IMR-90 (cell line): ENCODE data around the gene ODF2. TPM values are rescaled to one million over a fixed set of nuclear protein-coding genes. Genes with fewer than 3 reads are reported as not detected.
"Not testable (repeated sequence)": the region's sequence is repeated elsewhere in the genome, so short reads cannot be mapped to it uniquely, and the experiment has no call there.

ENCODE experiments used
- ATAC-seq: fragments of 200-7000 bp; cut with Tn5 transposase; 2 replicates; pipeline ENCODE4 v1.9.1; 2020; ENCODE audit warnings: low read depth, mild to moderate bottlenecking, moderate library complexity
- BruUV-seq: library from RNA; stranded (reverse); fragments of 400-500 nt; replicated peaks from 2 replicates; lab custom pipeline; 2021; lab: Mats Ljungman, UMichigan
- CTCF ChIA-PET: fragments of 300-600 bp; formaldehyde crosslinking; extraction: SDS; loops from one replicate; lab custom pipeline; 2021; ENCODE audit warnings: antibody characterized with exemption; lab: Yijun Ruan, JAX
- POLR2A ChIA-PET: fragments of 300-600 bp; sonication (Branson Sonifier 250); formaldehyde crosslinking; loops from one replicate; lab custom pipeline; 2022; ENCODE audit warnings: antibody characterized with exemption; ENCODE audit not compliant: unreplicated experiment; lab: Charles Lee
- DNase-seq: peaks from one replicate; pipeline ENCODE4 v3.0.0; 2013
- H2AFZ ChIP-seq: replicated peaks from 2 replicates; pipeline ENCODE3; 2013; ENCODE audit warnings: low read length, mild to moderate bottlenecking; ENCODE audit not compliant: poor library complexity
- H2AK5ac ChIP-seq: 2 replicates; pipeline ENCODE4 v1.6.1; 2013; ENCODE audit warnings: low read depth, low read length, inconsistent platforms
- H2AK9ac ChIP-seq: replicated peaks from 2 replicates; pipeline ENCODE3; 2013; ENCODE audit warnings: mild to moderate bottlenecking, low read depth, low read length, moderate library complexity; ENCODE audit not compliant: poor library complexity
- H2BK120ac ChIP-seq: 2 replicates; pipeline ENCODE4 v1.6.1; 2013; ENCODE audit warnings: low read depth, low read length, inconsistent platforms
- H2BK15ac ChIP-seq: 3 replicates; pipeline ENCODE4 v1.6.1; 2013; ENCODE audit warnings: low read depth, low read length, inconsistent platforms
- H2BK20ac ChIP-seq: 2 replicates; pipeline ENCODE4 v1.6.1; 2013; ENCODE audit warnings: low read depth, mild to moderate bottlenecking, inconsistent platforms, low read length, moderate library complexity
- H2BK5ac ChIP-seq: 2 replicates; pipeline ENCODE4 v1.6.1; 2013; ENCODE audit warnings: mild to moderate bottlenecking, low read depth, low read length, inconsistent platforms; ENCODE audit not compliant: poor library complexity, severe bottlenecking
- H3K14ac ChIP-seq: replicated peaks from 2 replicates; pipeline ENCODE4 v1.6.1; 2013; ENCODE audit warnings: low read depth, low read length, inconsistent platforms
- H3K18ac ChIP-seq: 2 replicates; pipeline ENCODE4 v1.6.1; 2013; ENCODE audit warnings: low read depth, low read length, control low read depth
- H3K23ac ChIP-seq: 2 replicates; pipeline ENCODE4 v1.6.1; 2013; ENCODE audit warnings: low read depth, low read length, inconsistent platforms
- H3K27ac ChIP-seq: 2 replicates; pipeline ENCODE4 v1.5.1; 2013; ENCODE audit warnings: mild to moderate bottlenecking, control low read depth, low read length; ENCODE audit not compliant: insufficient read depth
- H3K27me3 ChIP-seq: 2 replicates; pipeline ENCODE4 v1.6.1; 2013; ENCODE audit warnings: low read length; ENCODE audit not compliant: control insufficient read depth, insufficient read depth
- H3K36me3 ChIP-seq: 2 replicates; pipeline ENCODE4 v1.6.1; 2013; ENCODE audit warnings: low read length, mixed read lengths; ENCODE audit not compliant: control insufficient read depth, insufficient read depth
- H3K4ac ChIP-seq: 2 replicates; pipeline ENCODE4 v1.6.1; 2013; ENCODE audit warnings: low read depth, low read length, inconsistent platforms
- H3K4me1 ChIP-seq: 2 replicates; pipeline ENCODE4 v1.6.1; 2013; ENCODE audit warnings: low read length, mixed read lengths; ENCODE audit not compliant: control insufficient read depth, insufficient read depth
- H3K4me2 ChIP-seq: 2 replicates; pipeline ENCODE4 v1.6.1; 2013; ENCODE audit warnings: low read depth, mild to moderate bottlenecking, control low read depth, low read length, moderate library complexity
- H3K4me3 ChIP-seq: 2 replicates; pipeline ENCODE4 v1.5.1; 2013; ENCODE audit warnings: low read depth, mild to moderate bottlenecking, control low read depth, low read length, moderate library complexity; ENCODE audit not compliant: insufficient read depth
- H3K56ac ChIP-seq: 2 replicates; pipeline ENCODE4 v1.6.1; 2013; ENCODE audit warnings: low read length, inconsistent platforms; ENCODE audit not compliant: insufficient read depth; ENCODE audit errors: extremely low read depth
- H3K79me1 ChIP-seq, 2 experiments: 2 replicates each; pipeline ENCODE4 v1.6.1; 2013; ENCODE audit warnings: low read length in 2 of 2, inconsistent platforms in 1 of 2, low read depth in 1 of 2
- H3K9ac ChIP-seq: 2 replicates; pipeline ENCODE4 v1.6.1; 2013; ENCODE audit warnings: low read depth, low read length, control low read depth
- H3K9me1 ChIP-seq: 2 replicates; pipeline ENCODE4 v1.6.1; 2013; ENCODE audit warnings: low read length, inconsistent platforms; ENCODE audit not compliant: insufficient read depth
- H3K9me3 ChIP-seq: 2 replicates; pipeline ENCODE4 v1.6.1; 2013; ENCODE audit warnings: low read length; ENCODE audit not compliant: control insufficient read depth, insufficient read depth
- H4K20me1 ChIP-seq: 2 replicates; pipeline ENCODE4 v1.6.1; 2013; ENCODE audit warnings: low read length, inconsistent platforms; ENCODE audit not compliant: insufficient read depth
- H4K5ac ChIP-seq: 2 replicates; pipeline ENCODE4 v1.6.1; 2013; ENCODE audit warnings: mild to moderate bottlenecking, low read depth, low read length, control low read depth
- H4K8ac ChIP-seq, 2 experiments: 2 replicates each; pipeline ENCODE4 v1.6.1; 2013; ENCODE audit warnings: low read depth in 2 of 2, low read length in 2 of 2, control low read depth in 1 of 2, inconsistent platforms in 1 of 2
- H4K91ac ChIP-seq: 2 replicates; pipeline ENCODE4 v1.6.1; 2013; ENCODE audit warnings: low read depth, low read length, inconsistent platforms; ENCODE audit not compliant: insufficient read depth
- WGBS, 2 experiments: methylation state at CpG; one replicate each; pipeline versions ENCODE4 v1.1.5 to v1.1.7; 2013; ENCODE audit warnings: missing lambda C conversion rate in 2 of 2; ENCODE audit not compliant: insufficient read length in 1 of 2; ENCODE audit errors: extremely low coverage in 2 of 2; 5-methylcytosine and 5-hydroxymethylcytosine counted together
- dilution Hi-C: fragments of 300-500 bp; cut with HindIII; formaldehyde crosslinking; loops from one replicate; pipeline ENCODE4 v1.14.3; 2018; ENCODE audit warnings: low sequenced_read_pairs; ENCODE audit not compliant: unreplicated experiment
- in situ Hi-C: fragments of 300-500 bp; cut with MboI; formaldehyde crosslinking; loops from 3 replicates; pipeline ENCODE4 v1.14.3; 2019; ENCODE audit warnings: low sequenced_read_pairs, inconsistent platforms, mixed read lengths
- intact Hi-C: fragments of 100-400 bp; cut with micrococcal nuclease; formaldehyde crosslinking; loops from 2 replicates; pipeline ENCODE4 v1.10.0; 2022
- polyA plus RNA-seq, 3 experiments: library from polyadenylated mRNA; depleted of rRNA; stranded (reverse); fragments of >200 nt; gene quantifications; 2 replicates each; pipeline ENCODE4 v1.2.3, GENCODE V29; 2012; ENCODE audit warnings: low replicate concordance in 1 of 3
- total RNA-seq: library from RNA; depleted of rRNA; stranded (reverse); fragments of >200 nt; gene quantifications from 2 replicates; pipeline ENCODE4 v1.2.3, GENCODE V29; 2012

Gene ODF2
- total and polyA plus RNA-seq, 2 of the 4 experiments (the other 2 are of a cell fraction), result 40.2 to 46.4 TPM

DNA sequence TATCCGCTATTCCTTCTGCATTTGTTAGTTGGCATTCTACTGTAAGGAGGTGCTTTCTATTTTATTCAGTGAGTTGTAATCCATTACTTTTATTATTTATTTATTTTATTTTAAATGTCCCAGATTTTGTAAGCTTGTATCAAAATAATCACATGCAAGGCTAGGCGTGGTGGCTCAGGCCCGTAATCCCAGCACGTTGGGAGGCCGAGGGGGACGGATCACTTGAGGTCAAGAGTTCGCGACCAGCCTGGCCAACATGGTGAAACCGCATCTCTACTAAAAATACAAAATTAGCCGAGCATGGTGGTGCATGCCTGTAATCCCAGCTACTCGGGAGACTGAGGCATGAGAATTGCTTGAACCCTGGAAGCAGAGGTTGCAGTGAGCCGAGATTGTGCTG is 50.1 kb downstream of the ODF2 start:
- POLR2A ChIA-PET, H3K9me3 ChIP-seq, ATAC-seq, H3K56ac ChIP-seq, in situ Hi-C loops, H2BK20ac ChIP-seq, H2BK15ac ChIP-seq, H3K4me3 ChIP-seq, DNase-seq, H4K5ac ChIP-seq, H2AK9ac ChIP-seq, dilution Hi-C loops, H3K4me1 ChIP-seq, H2AK5ac ChIP-seq, H3K23ac ChIP-seq, H4K91ac ChIP-seq, BruUV-seq, H4K20me1 ChIP-seq, H3K14ac ChIP-seq, H3K9me1 ChIP-seq, H2BK5ac ChIP-seq, H3K27me3 ChIP-seq, CTCF ChIA-PET, H3K27ac ChIP-seq, H3K9ac ChIP-seq, H3K18ac ChIP-seq, H4K8ac ChIP-seq, H2BK120ac ChIP-seq, H3K4ac ChIP-seq, H2AFZ ChIP-seq, H3K4me2 ChIP-seq: not testable (repeated sequence)
- 90% methylated on average over 4 of the region's 12 CpGs; no CpG with 5 or more reads in 1 of the 2 experiments for WGBS, 2 experiments
- peaks cover 25 to 34% of the 10 kb centered on the region in 2 experiments for H3K79me1 ChIP-seq
- intact Hi-C loops, result loop anchor here (2.0 kb wide), 1 partner anchor 53 kb away; no protein-coding TSS in a partner anchor
- peaks cover 17% of the 10 kb centered on the region for H3K36me3 ChIP-seq
